ENCODE measurements around the gene TMCO4. TPM values are rescaled to one million over a fixed set of nuclear protein-coding genes. Genes with fewer than 3 reads are reported as not detected.

Gene TMCO4
- total and polyA plus RNA-seq, 2 of the 4 experiments (the other 2 are of a cell fraction): 7.3 to 8.6 TPM

DNA sequence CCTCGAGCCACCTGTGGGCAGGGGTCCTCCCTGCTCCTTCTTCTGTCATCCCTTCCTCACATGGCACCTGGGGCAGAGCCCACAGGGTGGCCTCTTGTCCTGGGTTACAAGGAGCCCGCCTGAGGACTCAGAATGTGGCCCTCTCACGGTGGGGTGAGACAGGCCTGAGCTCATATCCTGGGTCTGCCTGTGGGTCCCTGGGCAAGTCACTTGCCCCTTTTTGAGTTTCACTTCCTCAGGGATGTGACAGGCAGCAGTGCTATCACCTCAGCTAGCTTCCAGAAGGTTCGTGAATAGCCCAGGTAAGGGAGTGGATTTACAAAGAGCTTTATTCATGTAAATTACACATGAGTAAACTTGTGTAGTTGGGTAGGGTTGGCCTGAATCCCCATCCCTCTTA is 101.5 kb downstream of the TMCO4 start:
- Histone ChIP-seq H4K20me1 (ENCODE audit: insufficient read depth, low read length) (no peaks in the 10 kb centered on the region), H3K4me2 (ENCODE audit: low read depth, low read length) (no peak overlapping the region), H3K27me3 (ENCODE audit: control insufficient read depth, insufficient read depth, low read length) (no peaks in the 10 kb centered on the region), H3K79me1 (ENCODE audit: low read depth in 1 of 2, low read length in 2 of 2) (no peaks in the 10 kb centered on the region), H2AFZ (replicated peaks; ENCODE audit: low read length, poor library complexity) (no peak overlapping the region), H3K27ac (ENCODE audit: insufficient read depth, low read length) (no peak overlapping the region), H2AK5ac (ENCODE audit: low read depth, low read length) (no peak overlapping the region), H2BK15ac (ENCODE audit: low read depth, low read length) (no peak overlapping the region), H3K36me3 (ENCODE audit: control insufficient read depth, insufficient read depth, low read length) (peaks cover 14% of the 10 kb centered on the region; the same call in 1 of the 2 replicates), H3K23ac (ENCODE audit: low read depth, low read length) (no peak overlapping the region), H3K14ac (replicated peaks; ENCODE audit: low read depth, low read length) (no peak overlapping the region), H2BK5ac (ENCODE audit: low read depth, low read length, poor library complexity, severe bottlenecking) (no peak overlapping the region), H3K18ac (ENCODE audit: low read depth, low read length) (no peak overlapping the region), H3K56ac (ENCODE audit: extremely low read depth, insufficient read depth, low read length) (no peak overlapping the region), H2BK120ac (ENCODE audit: low read depth, low read length) (no peak overlapping the region), H3K9me1 (ENCODE audit: insufficient read depth, low read length) (no peaks in the 10 kb centered on the region), H4K8ac (ENCODE audit: low read depth in 2 of 2, low read length in 2 of 2) (no peak overlapping the region), H2BK20ac (ENCODE audit: low read depth, low read length) (no peak overlapping the region), H2AK9ac (replicated peaks; ENCODE audit: low read depth, low read length, poor library complexity) (no peak overlapping the region), H3K4me3 (ENCODE audit: insufficient read depth, low read depth, low read length) (no peak overlapping the region), H3K9me3 (ENCODE audit: control insufficient read depth, insufficient read depth, low read length) (no peaks in the 10 kb centered on the region), H3K9ac (ENCODE audit: low read depth, low read length) (no peak overlapping the region), H3K4ac (ENCODE audit: low read depth, low read length) (no peak overlapping the region), H3K4me1 (ENCODE audit: control insufficient read depth, insufficient read depth, low read length) (no peaks in the 10 kb centered on the region), H4K5ac (ENCODE audit: low read depth, low read length) (no peak overlapping the region), H4K91ac (ENCODE audit: insufficient read depth, low read depth, low read length) (no peak overlapping the region)
- WGBS, 2 experiments (ENCODE audit: extremely low coverage in 2 of 2, insufficient read length in 1 of 2): 89% methylated on average over 1 of the region's 4 CpGs; no CpG with 5 or more reads in 1 of the 2 experiments
- dilution Hi-C loops (cut with HindIII; ENCODE audit: low sequenced_read_pairs, unreplicated experiment): no loop called here
- BruUV-seq (replicated peaks): no TSS peak
- CTCF ChIA-PET: no interaction called here
- intact Hi-C loops (cut with micrococcal nuclease): no loop called here
- POLR2A ChIA-PET (ENCODE audit: unreplicated experiment): no interaction called here
- in situ Hi-C loops (cut with MboI; ENCODE audit: low sequenced_read_pairs): no loop called here
- DNase-seq (no peak), ATAC-seq (ENCODE audit: low read depth) (no peak)
- TF ChIP-seq SMC3 (IDR thresholded peaks at IDR 0.05; ENCODE audit: low read depth, low read length) (no peak), BHLHE40 (IDR thresholded peaks at IDR 0.05; ENCODE audit: low read depth, low read length) (no peak), USF2 (IDR thresholded peaks at IDR 0.05; ENCODE audit: low read depth, low read length) (no peak), MAFK (IDR thresholded peaks at IDR 0.05; ENCODE audit: low read depth, low read length) (no peak), MAZ (IDR thresholded peaks at IDR 0.05; ENCODE audit: borderline replicate concordance, low read depth, low read length) (no peak), RAD21 (IDR thresholded peaks at IDR 0.05; ENCODE audit: low read length) (no peak), NFE2L2 (IDR thresholded peaks at IDR 0.05; ENCODE audit: low read depth, low read length) (no peak), CEBPB (IDR thresholded peaks at IDR 0.05; ENCODE audit: low read depth, low read length) (no peak), CHD1 (IDR thresholded peaks at IDR 0.05; ENCODE audit: low read depth, low read length) (no peak), RFX5 (IDR thresholded peaks at IDR 0.05; ENCODE audit: low read depth, low read length) (no peak), MXI1 (IDR thresholded peaks at IDR 0.05; ENCODE audit: borderline replicate concordance, low read depth, low read length) (no peak), RCOR1 (IDR thresholded peaks at IDR 0.05; ENCODE audit: insufficient replicate concordance, low read length) (no peak)
- TF ChIP-seq, protein P1, sequence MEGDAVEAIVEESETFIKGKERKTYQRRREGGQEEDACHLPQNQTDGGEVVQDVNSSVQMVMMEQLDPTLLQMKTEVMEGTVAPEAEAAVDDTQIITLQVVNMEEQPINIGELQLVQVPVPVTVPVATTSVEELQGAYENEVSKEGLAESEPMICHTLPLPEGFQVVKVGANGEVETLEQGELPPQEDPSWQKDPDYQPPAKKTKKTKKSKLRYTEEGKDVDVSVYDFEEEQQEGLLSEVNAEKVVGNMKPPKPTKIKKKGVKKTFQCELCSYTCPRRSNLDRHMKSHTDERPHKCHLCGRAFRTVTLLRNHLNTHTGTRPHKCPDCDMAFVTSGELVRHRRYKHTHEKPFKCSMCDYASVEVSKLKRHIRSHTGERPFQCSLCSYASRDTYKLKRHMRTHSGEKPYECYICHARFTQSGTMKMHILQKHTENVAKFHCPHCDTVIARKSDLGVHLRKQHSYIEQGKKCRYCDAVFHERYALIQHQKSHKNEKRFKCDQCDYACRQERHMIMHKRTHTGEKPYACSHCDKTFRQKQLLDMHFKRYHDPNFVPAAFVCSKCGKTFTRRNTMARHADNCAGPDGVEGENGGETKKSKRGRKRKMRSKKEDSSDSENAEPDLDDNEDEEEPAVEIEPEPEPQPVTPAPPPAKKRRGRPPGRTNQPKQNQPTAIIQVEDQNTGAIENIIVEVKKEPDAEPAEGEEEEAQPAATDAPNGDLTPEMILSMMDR (conservative IDR thresholded peaks at IDR 0.05; ENCODE audit: low read depth, low read length): no peak
